Activated naive CD8-positive, alpha-beta T cell treated with anti-CD3 and anti-CD28 coated beads, Interleukin-2, amount 50 U/mL, for 16 hours (primary cell): ENCODE measurements around the gene LAMB4.

ENCODE experiments used
- DNase-seq: peaks from one replicate; pipeline ENCODE4 v3.0.0-alpha.2; 2020; ENCODE audit warnings: low read depth, low spot score

The LAMB4 gene

DNA sequence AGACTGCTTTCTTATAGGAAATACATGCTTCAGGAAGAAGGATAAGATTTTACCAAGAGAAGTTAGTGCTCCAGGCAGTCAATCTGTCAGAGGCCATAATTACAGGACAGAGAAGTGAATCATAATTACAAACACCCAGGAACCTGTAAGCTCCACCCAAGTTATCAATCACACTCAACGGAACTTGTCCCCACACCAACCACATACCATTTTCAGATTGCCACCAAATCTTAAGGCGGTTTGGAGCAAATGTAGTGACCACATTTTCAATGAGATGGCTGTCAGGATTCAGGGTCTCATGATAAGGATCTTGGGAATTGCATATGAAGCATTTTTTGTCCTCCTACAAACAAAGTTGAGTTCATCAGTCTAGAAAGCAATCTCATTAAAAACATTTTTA lies 132.0 kb downstream of the LAMB4 start:
- no peak for DNase-seq

DNA sequence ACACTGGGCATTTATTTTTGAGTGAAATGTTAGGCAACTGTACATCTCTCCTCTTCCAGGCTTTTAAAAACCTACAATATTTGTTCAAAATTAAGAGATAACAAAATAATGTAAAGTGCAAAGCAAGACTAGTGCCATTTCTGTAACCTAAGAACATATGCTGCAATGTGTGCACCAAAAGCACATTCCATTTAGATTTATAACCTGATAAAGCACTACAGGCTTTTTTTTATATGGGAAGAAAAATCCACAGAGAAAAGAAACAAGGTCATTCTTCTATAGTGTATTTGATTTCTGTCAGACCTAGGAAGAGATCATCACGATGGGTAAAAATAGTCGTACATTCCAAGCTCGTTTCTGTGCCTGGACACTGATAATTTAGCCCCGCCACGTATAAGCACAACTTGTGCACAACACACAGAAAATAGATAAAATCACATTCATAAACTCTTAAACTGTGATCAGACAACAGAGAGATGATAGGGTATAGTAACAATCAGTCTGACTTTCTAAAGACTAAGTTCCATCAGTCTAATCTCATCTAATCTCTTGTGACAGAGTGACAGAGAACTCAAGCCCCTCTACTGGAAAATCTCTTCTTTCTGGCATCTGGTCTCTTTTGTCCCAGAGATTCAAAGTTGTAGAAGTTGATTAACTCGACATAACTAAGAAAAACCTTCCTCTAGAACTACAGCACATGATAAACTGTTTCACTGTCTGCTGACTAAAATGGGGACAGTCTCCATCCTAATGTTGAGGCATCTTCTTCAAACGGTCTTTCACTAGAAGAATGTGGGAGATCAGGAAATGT lies 133.9 kb downstream of the LAMB4 start:
- DNase-seq: no peak

DNA sequence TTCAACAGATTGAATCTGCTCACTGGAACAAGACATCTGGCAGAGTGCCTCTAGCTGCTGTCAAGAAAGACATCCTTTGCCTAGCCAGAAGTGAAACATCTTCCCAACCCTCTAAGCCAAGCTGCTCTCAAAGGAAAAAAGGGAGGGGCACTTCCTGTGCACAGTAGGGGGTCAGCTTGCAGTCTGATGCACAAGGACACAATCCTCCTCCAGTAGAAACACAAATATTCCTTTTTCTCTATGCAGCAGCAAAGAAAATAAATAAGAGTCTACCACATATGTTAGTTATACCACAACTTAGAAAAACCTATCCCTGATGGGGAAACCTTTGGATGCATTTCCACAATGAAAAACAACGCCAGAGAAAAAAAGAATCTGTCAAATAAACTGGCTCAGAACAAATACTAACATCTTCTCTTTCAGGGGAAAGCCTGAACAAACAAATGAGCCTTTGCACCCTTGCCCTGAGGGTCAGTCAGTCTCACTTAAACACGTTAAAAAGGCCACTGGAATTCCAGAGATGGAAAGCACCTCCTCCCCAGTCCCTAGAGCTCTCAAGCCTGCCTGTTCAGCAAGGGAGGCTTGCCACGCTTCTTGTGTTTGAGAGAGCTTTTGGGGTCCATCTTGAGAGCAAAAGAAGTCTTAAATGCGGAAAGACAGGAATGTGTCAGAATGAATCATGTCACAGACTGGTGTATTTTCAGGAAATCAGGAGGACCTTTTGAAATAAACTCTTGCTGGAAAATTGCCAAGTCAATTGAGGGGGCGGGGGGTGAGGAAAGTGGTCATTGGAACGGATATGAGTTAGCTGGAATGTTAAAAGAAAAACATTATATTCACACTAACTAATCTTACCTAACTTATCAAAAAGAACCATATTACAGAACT lies 134.7 kb downstream of the LAMB4 start:
- DNase-seq: no peak

DNA sequence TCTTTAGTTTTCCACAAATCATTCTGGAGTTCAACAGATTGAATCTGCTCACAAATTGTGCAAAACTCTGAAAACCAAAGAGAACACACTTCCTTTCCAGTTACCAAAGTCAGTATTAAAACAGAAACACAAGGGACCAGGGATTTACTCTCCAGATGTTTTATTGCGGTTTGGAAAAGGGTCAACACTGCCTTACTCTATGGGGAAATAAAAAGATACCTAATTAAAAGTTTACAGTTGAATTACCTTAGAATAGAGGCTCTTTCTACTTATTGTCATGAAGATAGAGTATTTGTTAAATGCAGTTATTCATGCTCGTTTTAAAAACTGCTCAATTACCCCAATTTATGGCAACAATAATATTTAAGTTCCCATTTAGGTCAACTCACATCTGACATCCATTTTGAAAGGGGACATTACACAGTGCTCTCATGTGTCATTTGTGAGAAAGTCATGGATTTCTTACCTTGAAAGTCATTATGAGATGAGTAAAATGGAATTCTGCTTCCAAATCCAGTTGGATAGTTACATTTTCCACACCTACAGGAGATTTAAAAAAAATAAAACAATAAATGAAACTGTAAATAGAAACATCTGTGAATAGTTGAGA lies 135.6 kb downstream of the LAMB4 start:
- DNase-seq: no peak

DNA sequence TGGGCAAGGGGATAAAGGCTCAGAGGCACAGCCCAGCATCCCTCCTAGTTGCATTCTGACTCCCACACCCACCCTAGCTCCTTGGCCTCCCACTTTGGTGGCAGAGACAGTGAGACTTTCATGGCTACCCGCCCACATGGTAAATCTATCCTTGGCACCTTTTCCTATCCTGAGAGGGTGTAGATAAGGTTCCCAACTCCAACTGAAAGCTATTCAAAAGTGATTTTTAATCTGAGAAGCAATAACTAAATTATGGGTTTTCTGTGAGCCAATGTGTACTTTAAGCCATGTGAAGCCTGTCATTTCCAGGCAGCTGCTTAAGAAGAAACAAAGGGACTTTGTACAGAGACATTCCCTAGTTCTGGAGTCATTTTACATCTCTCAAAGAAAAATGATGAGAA lies 136.3 kb downstream of the LAMB4 start:
- no peak for DNase-seq

DNA sequence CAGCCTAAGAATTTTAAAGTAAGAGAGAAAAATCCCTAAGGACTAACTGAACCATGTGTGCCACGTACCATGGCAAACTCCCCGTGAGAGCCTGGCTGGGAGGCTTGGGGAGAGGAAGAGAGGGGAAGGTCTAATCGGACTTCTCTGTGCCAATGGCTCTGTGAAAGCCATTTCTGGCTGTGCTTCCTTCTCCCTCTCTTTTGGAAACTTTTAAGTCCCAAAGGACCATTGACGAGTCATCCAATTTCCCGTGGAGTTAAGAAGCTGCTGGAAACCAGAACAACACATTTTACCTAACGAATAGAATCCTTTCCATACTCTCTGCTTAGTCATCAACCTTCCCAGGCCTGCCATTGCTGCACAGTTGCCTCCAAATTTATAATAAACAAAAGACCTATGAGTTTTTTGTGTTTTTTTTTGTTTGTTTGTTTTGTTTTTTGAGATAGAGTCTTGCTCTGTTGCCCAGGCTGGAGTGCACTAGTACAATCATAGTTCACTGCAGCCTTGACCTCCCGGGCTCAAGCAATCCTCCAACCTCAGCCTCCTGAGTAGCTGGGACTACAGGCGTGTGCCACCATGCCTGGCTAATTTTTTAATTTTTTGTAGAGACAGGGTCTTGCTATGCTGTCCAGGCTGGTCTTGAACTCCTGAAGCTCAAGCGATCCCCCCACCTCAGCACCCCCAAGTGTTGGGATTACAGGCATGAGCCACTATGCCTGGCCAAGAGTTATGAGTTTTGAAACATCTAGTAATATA lies 140.4 kb downstream of the LAMB4 start:
- DNase-seq: no peak

DNA sequence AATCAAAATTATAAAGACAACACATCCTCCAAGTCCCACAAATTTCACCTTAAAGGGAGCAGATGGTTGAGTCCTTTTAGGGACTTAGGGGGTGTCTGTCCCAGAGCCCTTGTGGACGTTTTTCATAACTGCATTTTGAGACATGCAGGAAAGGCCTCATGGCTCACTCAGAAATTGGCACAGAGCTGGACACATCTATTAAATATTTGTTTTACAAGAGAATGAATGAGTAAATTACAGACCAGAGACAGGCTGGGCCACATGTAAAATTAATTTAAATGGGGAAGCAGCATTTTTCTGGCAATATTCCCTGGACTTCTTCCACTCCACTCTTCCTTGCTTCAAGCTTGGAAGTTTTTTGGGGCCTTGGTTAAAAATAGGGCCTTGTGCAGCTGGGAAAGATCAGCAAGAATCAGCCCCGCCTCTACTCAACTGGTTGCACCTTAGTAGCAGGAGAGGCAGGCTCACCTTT lies 147.2 kb downstream of the LAMB4 start:
- DNase-seq: no peak

DNA sequence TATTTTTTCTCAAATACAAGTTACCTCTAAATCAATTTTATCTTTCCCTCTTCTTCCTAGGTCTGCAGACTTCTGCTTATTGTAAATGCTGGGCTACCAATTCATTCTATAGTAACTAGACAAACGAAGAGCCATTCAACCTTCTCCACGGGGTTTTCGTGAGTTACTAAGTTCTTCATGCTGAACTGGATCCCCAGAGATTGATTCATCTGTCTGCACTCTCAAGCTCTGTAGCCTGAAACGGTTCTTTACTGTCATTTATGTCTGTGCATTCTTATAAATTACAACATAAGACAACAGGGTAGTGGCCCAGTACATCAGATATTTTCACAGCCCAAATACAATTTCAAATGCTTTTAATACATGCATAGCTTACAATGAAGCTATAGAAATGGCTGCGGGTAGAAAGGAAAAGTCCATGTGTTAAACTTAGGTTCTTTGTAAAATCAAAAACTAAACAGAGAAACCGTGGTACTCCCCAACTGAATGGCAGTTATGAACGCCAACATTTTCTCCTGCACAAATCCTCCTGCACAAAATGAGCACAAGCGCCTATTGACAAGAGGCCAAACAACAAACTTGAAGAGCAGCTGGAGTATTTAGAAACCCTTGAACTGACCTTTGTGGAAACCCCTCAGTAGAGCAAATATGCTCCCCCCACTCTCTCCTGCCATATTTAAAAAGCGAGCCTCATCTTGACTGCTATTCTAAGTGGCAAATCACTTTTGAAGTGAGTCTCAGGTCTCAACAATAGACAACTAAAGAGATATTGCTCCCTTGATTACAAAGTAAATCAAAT lies 147.9 kb downstream of the LAMB4 start:
- no peak for DNase-seq

DNA sequence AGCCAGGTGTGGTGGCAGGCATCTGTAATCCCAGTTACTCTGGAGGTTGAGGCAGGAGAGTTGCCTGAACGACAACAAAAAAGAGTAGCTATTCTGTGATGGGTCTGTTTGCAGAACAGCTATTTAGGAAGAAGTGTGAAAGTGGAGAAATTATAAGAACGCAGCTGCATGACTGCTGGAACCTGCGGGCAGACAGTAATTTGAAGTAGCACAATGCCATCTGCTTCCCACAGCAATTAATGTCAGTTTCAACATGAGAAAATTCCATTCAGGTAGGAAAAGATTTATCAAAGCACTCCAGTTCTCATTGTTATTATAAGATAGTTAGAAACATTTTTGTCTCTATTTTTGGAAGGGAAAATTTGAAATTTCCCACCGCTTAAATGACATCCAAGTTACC lies 148.7 kb downstream of the LAMB4 start:
- DNase-seq: no peak

DNA sequence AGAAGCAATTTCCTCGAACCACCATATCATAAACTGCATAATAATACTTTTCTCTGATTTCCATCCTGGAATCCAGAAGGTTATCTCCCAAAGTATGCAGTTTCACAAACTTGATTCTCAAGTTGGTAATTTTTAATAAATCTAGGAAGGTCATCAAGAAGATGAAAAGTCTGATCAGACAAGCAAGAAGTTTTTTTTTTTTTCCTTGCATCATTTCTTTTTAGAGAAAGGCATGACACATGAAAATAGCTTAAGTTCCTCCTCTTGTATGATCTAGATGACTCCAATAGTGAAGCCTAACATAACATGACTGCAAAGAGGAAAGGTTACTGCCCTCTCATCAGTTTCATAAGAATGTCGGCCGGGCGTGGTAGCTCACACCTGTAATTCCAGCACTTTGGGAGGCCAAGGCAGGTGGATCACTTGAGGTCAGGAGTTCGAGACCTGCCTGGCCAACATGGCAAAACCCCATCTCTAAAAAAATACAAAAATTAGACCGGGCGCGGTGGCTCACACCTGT lies 149.4 kb downstream of the LAMB4 start:
- DNase-seq: no peak

DNA sequence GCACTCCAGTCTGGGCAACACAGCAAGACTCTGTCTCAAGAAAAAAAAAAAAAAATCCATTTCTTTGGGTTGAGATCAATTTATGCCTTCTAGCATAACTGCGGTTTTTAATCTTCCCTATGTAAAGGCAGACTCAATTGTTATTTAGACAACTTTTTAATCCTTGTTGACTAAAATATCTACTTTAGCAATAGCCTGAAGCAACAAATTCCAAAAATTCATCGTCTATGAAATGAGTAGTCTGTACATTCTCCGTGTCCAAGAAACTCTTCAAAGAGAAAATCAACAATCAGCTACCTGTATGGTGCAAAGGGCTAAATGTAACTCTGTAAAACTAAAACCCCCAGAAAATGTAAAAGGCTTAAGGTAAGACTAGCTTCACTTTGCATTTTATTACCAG lies 150.0 kb downstream of the LAMB4 start:
- DNase-seq: no peak

DNA sequence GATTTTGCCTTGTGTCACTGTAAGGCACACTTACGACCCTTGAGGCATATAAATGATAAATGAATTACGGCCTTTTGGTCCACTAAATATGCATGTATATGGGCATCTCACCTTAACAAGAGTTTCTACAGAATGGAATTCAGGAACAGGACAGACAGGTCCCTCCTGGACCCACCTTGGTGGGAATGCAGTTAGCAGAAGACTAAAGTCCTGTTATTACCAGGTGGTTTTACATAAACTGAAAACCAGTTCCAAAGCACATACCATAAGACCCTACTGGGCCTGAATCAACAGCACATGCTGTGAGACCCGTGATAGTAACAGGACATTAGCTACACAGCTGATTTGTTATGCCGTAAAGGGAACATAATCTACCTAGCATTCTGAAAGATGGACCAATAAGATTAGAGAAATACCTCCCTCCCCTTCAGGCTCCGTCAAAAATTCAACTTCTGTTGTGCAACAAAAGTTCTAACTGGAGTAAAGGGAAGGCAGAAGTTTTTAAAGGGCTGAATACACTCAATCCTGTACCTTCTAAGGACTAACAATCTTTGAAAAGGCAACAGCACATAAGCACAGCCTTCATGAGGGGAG lies 151.2 kb downstream of the LAMB4 start:
- DNase-seq: no peak

DNA sequence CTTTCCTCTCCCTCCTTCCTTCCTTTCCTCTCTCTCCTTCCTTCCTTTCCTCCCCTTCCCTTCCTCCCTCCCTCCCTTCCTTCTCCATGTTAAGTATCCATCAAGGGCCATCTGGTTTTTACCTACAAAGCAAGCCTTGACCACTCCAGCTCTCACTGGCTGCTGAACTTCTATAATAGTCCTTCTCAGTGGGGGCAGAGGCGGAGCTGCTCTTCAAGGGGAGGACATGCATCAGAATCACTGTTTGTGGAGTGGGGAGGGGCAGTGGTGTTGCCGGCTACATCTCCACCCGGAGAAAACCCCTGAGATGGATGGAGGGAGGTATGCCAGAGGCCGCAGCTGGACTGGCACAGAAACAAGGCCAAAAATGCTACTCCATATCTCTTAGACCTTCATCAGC lies 153.1 kb downstream of the LAMB4 start:
- DNase-seq: no peak

DNA sequence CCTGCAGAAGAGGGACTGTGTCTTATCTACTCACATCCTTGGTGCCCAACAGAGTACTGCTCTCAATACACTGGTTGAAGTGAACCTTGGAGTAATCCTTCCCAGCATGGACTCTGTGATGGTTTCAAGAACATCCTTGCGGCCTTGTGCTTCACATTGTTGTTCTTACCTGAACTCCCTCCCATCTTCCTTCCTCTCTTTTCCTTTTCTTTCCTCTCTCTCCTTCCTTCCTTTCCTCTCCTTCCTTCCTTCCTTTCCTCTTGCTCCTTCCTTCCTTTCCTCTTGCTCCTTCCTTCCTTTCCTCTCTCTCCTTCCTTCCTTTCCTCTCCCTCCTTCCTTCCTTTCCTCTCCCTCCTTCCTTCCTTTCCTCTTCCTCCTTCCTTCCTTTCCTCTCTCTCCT lies 153.5 kb downstream of the LAMB4 start:
- no peak for DNase-seq

DNA sequence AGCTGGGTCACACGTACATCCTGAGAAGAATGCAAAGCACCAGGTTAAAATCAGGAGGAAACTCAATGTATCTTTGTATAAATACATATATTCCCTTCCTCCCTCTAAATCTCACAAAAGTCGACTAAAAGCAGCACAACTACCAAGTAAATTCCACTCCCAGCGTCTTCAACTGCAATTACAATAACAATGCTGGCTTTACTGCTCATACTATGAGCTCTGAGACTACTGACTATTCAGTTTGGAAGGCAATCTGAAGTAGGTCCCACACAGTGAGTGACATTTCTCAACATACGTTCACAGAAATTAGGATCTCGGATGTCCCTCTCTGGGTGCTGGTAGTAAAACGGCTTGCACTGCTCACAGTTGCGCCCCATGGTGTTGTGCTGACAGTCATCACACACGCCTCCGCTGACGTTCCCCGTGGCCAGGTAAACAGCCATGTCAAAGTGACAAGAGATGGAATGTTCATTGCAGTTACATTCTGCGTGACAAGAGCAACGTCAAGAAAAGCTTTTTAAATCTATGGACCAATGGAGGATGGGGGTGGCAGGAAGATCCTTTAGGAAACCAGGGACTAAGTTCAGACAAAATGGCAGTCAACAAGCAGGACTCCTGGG lies 154.7 kb downstream of the LAMB4 start:
- DNase-seq: no peak

DNA sequence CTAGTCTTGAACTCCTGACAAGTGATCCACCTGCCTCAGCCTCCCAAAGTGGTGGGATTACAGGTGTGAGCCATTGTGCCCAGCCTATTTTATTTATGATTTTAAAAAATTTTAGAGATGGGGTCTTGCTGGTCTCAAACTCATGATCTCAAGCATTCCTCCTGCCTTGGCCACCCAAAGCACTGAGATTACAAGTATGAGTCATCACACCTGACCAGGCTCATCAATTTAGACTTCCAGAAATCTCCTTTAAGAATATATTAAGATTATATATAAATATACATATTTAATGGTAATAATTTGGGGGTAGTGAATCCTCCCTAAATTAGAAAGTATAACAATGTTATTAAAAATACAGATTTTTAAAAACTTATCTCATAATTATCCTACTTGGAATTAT lies 156.3 kb downstream of the LAMB4 start:
- DNase-seq: no peak
